K562 (cell line): ENCODE data around the gene HRH1. TPM values are rescaled to one million over a fixed set of nuclear protein-coding genes. Genes with fewer than 3 reads are reported as not detected.

ENCODE experiments used
- ATAC-seq: fragments of 200-7000 bp; cut with Tn5 transposase; 3 replicates; pipeline ENCODE4 v1.9.1; 2020; ENCODE audit warnings: moderate library complexity
- BruUV-seq: library from RNA; stranded (reverse); fragments of 400-500 nt; replicated peaks from 2 replicates; lab custom pipeline; 2021; lab: Mats Ljungman, UMichigan
- CTCF ChIA-PET: fragments of 300-600 bp; formaldehyde crosslinking; extraction: SDS; loops from one replicate; lab custom pipeline; 2021; ENCODE audit warnings: low intra/inter-chr PET ratio; lab: Yijun Ruan, JAX
- POLR2A ChIA-PET: fragments of 300-600, 350-650 bp; sonication (Branson Sonifier 250); formaldehyde crosslinking; extraction: SDS; loops from one replicate; lab custom pipeline; 2021; ENCODE audit warnings: antibody characterized with exemption, inconsistent platforms; lab: Yijun Ruan, JAX
- DNase-seq, 4 experiments: peaks; one replicate each; pipeline versions ENCODE4 v3.0.0 to v3.0.0-alpha.2; 2011 to 2018; ENCODE audit warnings: low spot score in 3 of 4, mixed read lengths in 3 of 4; ENCODE audit errors: extremely low read depth in 1 of 4
- FAIRE-seq: peaks from 2 replicates; lab custom pipeline; 2011; peaks lifted over from hg19 to GRCh38; lab: Jason Lieb, UNC
- H2AFZ ChIP-seq: 2 replicates; pipeline ENCODE4 v1.6.0; 2011; ENCODE audit warnings: low read depth, low read length, control low read depth, inconsistent platforms
- H3K27ac ChIP-seq: fragments of 200-600 bp; 3 replicates; pipeline ENCODE4 v1.8.0; 2011; ENCODE audit warnings: low read depth, mild to moderate bottlenecking, control low read depth, inconsistent platforms, low read length, moderate library complexity, mixed read lengths; ENCODE audit errors: extremely low read depth
- H3K27me3 ChIP-seq, 2 experiments: fragments of 300-600 bp in 1 of 2; 2 replicates in 1 of 2; 3 replicates in 1 of 2; pipeline versions ENCODE4 v1.6.0 to v1.8.0; 2011; ENCODE audit warnings: inconsistent platforms in 2 of 2, low read length in 2 of 2, mild to moderate bottlenecking in 1 of 2, mixed read lengths in 1 of 2, moderate library complexity in 1 of 2; ENCODE audit not compliant: control insufficient read depth in 2 of 2, insufficient read depth in 2 of 2
- H3K36me3 ChIP-seq: fragments of 300-600 bp; 3 replicates; pipeline ENCODE4 v1.8.0; 2011; ENCODE audit warnings: mild to moderate bottlenecking, low read length, inconsistent platforms; ENCODE audit not compliant: control insufficient read depth, insufficient read depth
- H3K4me1 ChIP-seq, 2 experiments: fragments of 200-600 bp in 1 of 2; replicated peaks in 1 of 2; 2 replicates in 1 of 2; 3 replicates in 1 of 2; pipeline versions ENCODE4 v1.5.1 to v1.8.0; 2011; ENCODE audit warnings: inconsistent platforms in 2 of 2, low read length in 2 of 2, mild to moderate bottlenecking in 1 of 2, mixed read lengths in 1 of 2, moderate library complexity in 1 of 2; ENCODE audit not compliant: control insufficient read depth in 2 of 2, insufficient read depth in 2 of 2
- H3K4me2 ChIP-seq: 2 replicates; pipeline ENCODE4 v1.6.1; 2011; ENCODE audit warnings: low read length, control low read depth, inconsistent platforms, mixed read lengths; ENCODE audit not compliant: insufficient read depth
- H3K4me3 ChIP-seq: fragments of 200-600 bp; sonication (generic), shearing (Covaris generic); 2 replicates; pipeline ENCODE4 v1.5.1; 2016; ENCODE audit warnings: control low read depth, inconsistent platforms
- H3K79me2 ChIP-seq: fragments of 200-600 bp; 3 replicates; pipeline ENCODE4 v1.8.0; 2011; ENCODE audit warnings: low read length, inconsistent platforms; ENCODE audit not compliant: control insufficient read depth, insufficient read depth
- H3K9ac ChIP-seq, 2 experiments: 2 replicates each; pipeline versions ENCODE4 v1.6.0 to v1.6.1; 2011; ENCODE audit warnings: low read depth in 2 of 2, low read length in 2 of 2, control low read depth in 1 of 2, inconsistent platforms in 1 of 2, mild to moderate bottlenecking in 1 of 2, mixed read lengths in 1 of 2; ENCODE audit not compliant: insufficient read depth in 1 of 2
- H3K9me1 ChIP-seq: one replicate; pipeline ENCODE4 v1.6.0; 2011; ENCODE audit warnings: inconsistent platforms, mild to moderate bottlenecking, low read length, moderate library complexity; ENCODE audit not compliant: control insufficient read depth, insufficient read depth
- H3K9me3 ChIP-seq: replicated peaks from 2 replicates; pipeline ENCODE4 v1.5.1; 2011; ENCODE audit warnings: low read depth, low read length, inconsistent platforms; ENCODE audit not compliant: control insufficient read depth, insufficient read depth
- H4K20me1 ChIP-seq: replicated peaks from 2 replicates; pipeline ENCODE4 v1.6.1; 2011; ENCODE audit warnings: low read length, inconsistent platforms, mixed read lengths; ENCODE audit not compliant: control insufficient read depth, insufficient read depth
- ARID2 ChIP-seq: fragments of 450-650 bp; IDR thresholded peaks from 2 replicates; pipeline ENCODE4 v1.6.1; 2017; ENCODE audit warnings: antibody characterized with exemption, mild to moderate bottlenecking
- BHLHE40 ChIP-seq: IDR thresholded peaks from 2 replicates; pipeline ENCODE4 v1.6.1; 2011; ENCODE audit warnings: low read length, improper control_type of control experiment
- CBFA2T2 ChIP-seq: fragments of 450-650 bp; conservative IDR thresholded peaks from 2 replicates; pipeline ENCODE4 v1.6.1; 2017; ENCODE audit warnings: mild to moderate bottlenecking
- CBFA2T3 ChIP-seq: fragments of 450-650 bp; IDR thresholded peaks from 2 replicates; pipeline ENCODE4 v1.6.1; 2017
- CHD1 ChIP-seq: fragments of 200-600 bp; sonication (generic); IDR thresholded peaks from one replicate; pipeline ENCODE4 v1.6.1; 2012; ENCODE audit warnings: mild to moderate bottlenecking, moderate library complexity, low read length, inconsistent platforms
- FOXA3 ChIP-seq, 2 experiments: fragments of 450-650 bp in 1 of 2; sonication (generic) in 1 of 2; formaldehyde crosslinking; IDR thresholded peaks in 1 of 2; conservative IDR thresholded peaks in 1 of 2; 2 replicates each; pipeline versions ENCODE4 v1.4.0 to v1.8.0; 2020 to 2022; ENCODE audit warnings: mild to moderate bottlenecking in 2 of 2, missing genetic modification reagents in 1 of 2
- GABPA ChIP-seq: fragments of 200-800 bp; sonication (Bioruptor generic); conservative IDR thresholded peaks from 2 replicates; pipeline ENCODE4 v1.6.1; 2016; ENCODE audit warnings: low read depth, missing genetic modification characterization, missing compliant biosample characterization
- JUNB ChIP-seq: fragments of 450-650 bp; formaldehyde crosslinking; conservative IDR thresholded peaks from 2 replicates; pipeline ENCODE4 v1.4.0; 2020; ENCODE audit warnings: mild to moderate bottlenecking
- NCOA6 ChIP-seq: fragments of 450-650 bp; IDR thresholded peaks from 2 replicates; pipeline ENCODE4 v1.6.1; 2017; ENCODE audit warnings: mild to moderate bottlenecking
- SMC3 ChIP-seq: conservative IDR thresholded peaks from 2 replicates; pipeline ENCODE4 v1.6.1; 2011; ENCODE audit warnings: low read depth, low read length, improper control_type of control experiment; ENCODE audit not compliant: insufficient read depth
- SRSF1 ChIP-seq: fragments of 200-400 bp; formaldehyde crosslinking; IDR thresholded peaks from 2 replicates; pipeline ENCODE4 v1.6.1; 2017; ENCODE audit warnings: mild to moderate bottlenecking, low read depth, low read length, moderate library complexity
- TAL1 ChIP-seq: fragments of 450-650 bp; IDR thresholded peaks from 2 replicates; pipeline ENCODE4 v1.6.1; 2016; ENCODE audit warnings: mild to moderate bottlenecking
- TCF3 ChIP-seq: sonication (generic); formaldehyde crosslinking; IDR thresholded peaks from 2 replicates; pipeline ENCODE4 v1.4.0; 2020; ENCODE audit warnings: mild to moderate bottlenecking, missing genetic modification reagents
- ZNF134 ChIP-seq: fragments of 250-450 bp; sonication (Bioruptor Pico); conservative IDR thresholded peaks from 2 replicates; pipeline ENCODE4 v1.4.0; 2020
- ZNF175 ChIP-seq: fragments of 200-800 bp; sonication (Bioruptor generic); IDR thresholded peaks from 2 replicates; pipeline ENCODE4 v1.6.1; 2016; ENCODE audit warnings: low read depth, mild to moderate bottlenecking, missing genetic modification characterization, missing compliant biosample characterization
- ZNF282 ChIP-seq: sonication (generic); formaldehyde crosslinking; IDR thresholded peaks from 2 replicates; pipeline ENCODE4 v1.8.1; 2023; ENCODE audit warnings: missing genetic modification reagents
- WGBS: fragments of 100-300 bp; shearing (Covaris generic); methylation state at CpG from one replicate; pipeline ENCODE4 v1.1.6; 2016; ENCODE audit warnings: low coverage, mixed read lengths; ENCODE audit not compliant: insufficient coverage; ENCODE audit errors: missing lambda C conversion rate; 5-methylcytosine and 5-hydroxymethylcytosine counted together
- in situ Hi-C: fragments of 300-500 bp; cut with MboI; formaldehyde crosslinking; loops from 4 replicates; pipeline ENCODE4 v1.15.0; 2018; ENCODE audit warnings: inconsistent platforms, mixed read lengths
- intact Hi-C: fragments of 100-400 bp; cut with micrococcal nuclease; formaldehyde crosslinking; loops from 2 replicates; pipeline ENCODE4 v1.14.2; 2022
- polyA plus RNA-seq, 8 experiments: library from polyadenylated mRNA; depleted of rRNA in 4 of 8; stranded (reverse) in 5 of 8; unstranded in 3 of 8; fragments of >200 nt; fragmentation: Nextera tagmentation in 2 of 8; fragmentation: Illumina TruSeq in 1 of 8; extraction: Ambion mirVana in 2 of 8; extraction: Trizol in 1 of 8; gene quantifications; 2 replicates each; pipeline versions ENCODE4 v1.2.1 to v1.2.3, GENCODE V29; 2011 to 2014; ENCODE audit warnings: inconsistent platforms in 1 of 8, missing spikeins in 1 of 8
- total RNA-seq, 7 experiments: library from RNA; depleted of rRNA in 6 of 7; stranded (reverse); fragments of >200 nt in 6 of 7; fragmentation: Illumina TruSeq in 2 of 7; extraction: Trizol in 2 of 7; gene quantifications; 2 replicates each; pipeline versions ENCODE4 v1.2.1 to v1.2.3, GENCODE V29; 2011 to 2021; ENCODE audit warnings: low replicate concordance in 1 of 7
- TF ChIP-seq, protein P1 (sequence below): fragments of 450-650 bp; formaldehyde crosslinking; IDR thresholded peaks from 2 replicates; pipeline ENCODE4 v1.4.0; 2020; ENCODE audit warnings: mild to moderate bottlenecking, mixed read lengths
- TF ChIP-seq, protein P2 (sequence below): fragments of 250-450 bp; sonication (Bioruptor Pico); IDR thresholded peaks from 2 replicates; pipeline ENCODE4 v1.8.0; 2022; ENCODE audit warnings: inconsistent platforms
- TF ChIP-seq, protein P3 (sequence below), 2 experiments: fragments of 450-650 bp in 1 of 2; sonication (generic) in 1 of 2; formaldehyde crosslinking; conservative IDR thresholded peaks; 2 replicates each; pipeline versions ENCODE4 v1.4.0 to v1.8.1; 2020 to 2022; ENCODE audit warnings: mild to moderate bottlenecking in 1 of 2, missing genetic modification reagents in 1 of 2

The HRH1 gene
- total and polyA plus RNA-seq, 9 of the 15 experiments (the other 6 are each of a cell fraction or from before 2014, with no cell fraction given), result 0.03 to 0.15 (median 0.06) TPM; not detected in 1

DNA sequence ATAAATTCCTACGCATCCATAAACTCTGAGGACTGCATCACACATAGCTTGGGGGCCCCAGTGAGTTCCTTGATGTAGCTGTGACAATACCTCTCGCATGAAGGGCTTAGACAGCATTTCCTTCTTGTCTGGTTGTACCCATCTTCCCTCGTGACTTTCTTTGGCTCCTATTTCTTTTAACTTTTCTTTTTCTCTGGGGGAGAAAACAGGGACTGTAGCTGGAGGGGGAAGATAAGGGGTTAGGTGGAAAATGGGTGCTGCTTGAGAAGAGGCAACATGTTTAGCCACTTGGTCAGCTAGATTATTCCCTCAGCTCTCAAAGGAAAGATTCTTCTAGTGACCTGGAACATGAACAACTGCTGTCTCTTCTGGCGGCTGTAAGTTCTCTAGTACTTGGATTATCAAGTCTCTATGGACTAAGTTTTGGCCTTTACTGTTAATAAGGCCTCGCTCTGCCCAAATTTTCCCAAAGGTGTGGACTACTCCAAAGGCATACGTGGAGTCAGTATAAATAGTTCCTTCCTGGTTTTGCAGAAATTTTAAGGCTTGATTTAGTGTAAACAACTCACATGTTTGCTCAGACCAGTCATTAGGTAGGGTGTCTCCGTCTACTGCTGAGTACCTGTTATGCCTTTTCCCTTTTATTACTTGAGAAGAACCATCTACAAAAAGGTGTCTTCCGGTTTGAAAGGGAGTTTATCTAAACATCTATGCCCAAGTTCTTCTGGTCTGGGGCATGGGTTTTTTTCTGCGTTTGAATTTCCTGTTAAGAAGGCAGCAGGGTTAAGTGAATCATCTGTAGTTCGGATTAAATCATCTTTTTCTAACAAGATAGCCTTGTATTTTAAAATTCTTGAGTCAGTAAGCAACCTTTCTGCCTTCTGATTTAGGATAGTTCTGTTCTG, 96.9 kb downstream of the HRH1 start:
- in situ Hi-C loops (no loop called here), intact Hi-C loops (no loop called here)
- no peaks in the 10 kb centered on the region for H3K79me2 ChIP-seq
- H3K9me3 ChIP-seq, result no peaks in the 10 kb centered on the region
- H3K4me3 ChIP-seq, result no peak overlapping the region
- peaks cover 3 to 10% of the 10 kb centered on the region in 2 experiments; a peak in 3 of 5 replicates for H3K27me3 ChIP-seq
- H2AFZ ChIP-seq, result peak overlapping the region; percentile 84
- H3K4me1 ChIP-seq, result peaks cover 0 to 28% of the 10 kb centered on the region in 2 experiments; a peak in 3 of 5 replicates
- no peaks in the 10 kb centered on the region for H3K36me3 ChIP-seq
- DNase-seq (peak in 1 of 4 experiments; percentile 50), ATAC-seq (peak; percentile 36), FAIRE-seq (peak; percentile 66)
- H3K27ac ChIP-seq, result peak overlapping the region; percentile 35; the same call in 1 of the 3 replicates
- H3K4me2 ChIP-seq, result peak overlapping the region; percentile 35; the same call in 1 of the 2 replicates
- 8% methylated on average over 10 of the region's 10 CpGs for whole genome bisulfite sequencing
- ChIA-PET POLR2A (no interaction called here), CTCF (no interaction called here)
- no TSS peak for BruUV-seq
- H3K9ac ChIP-seq, result no peak overlapping the region
- no peaks in the 10 kb centered on the region for H3K9me1 ChIP-seq
- H4K20me1 ChIP-seq, result no peaks in the 10 kb centered on the region
- TF ChIP-seq CBFA2T2, result peak; percentile 24; the same call in 1 of the 2 replicates
- TF ChIP-seq, protein P1, sequence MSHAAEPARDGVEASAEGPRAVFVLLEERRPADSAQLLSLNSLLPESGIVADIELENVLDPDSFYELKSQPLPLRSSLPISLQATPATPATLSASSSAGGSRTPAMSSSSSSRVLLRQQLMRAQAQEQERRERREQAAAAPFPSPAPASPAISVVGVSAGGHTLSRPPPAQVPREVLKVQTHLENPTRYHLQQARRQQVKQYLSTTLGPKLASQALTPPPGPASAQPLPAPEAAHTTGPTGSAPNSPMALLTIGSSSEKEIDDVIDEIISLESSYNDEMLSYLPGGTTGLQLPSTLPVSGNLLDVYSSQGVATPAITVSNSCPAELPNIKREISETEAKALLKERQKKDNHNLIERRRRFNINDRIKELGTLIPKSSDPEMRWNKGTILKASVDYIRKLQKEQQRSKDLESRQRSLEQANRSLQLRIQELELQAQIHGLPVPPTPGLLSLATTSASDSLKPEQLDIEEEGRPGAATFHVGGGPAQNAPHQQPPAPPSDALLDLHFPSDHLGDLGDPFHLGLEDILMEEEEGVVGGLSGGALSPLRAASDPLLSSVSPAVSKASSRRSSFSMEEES (CRISPR knock-in tag), result peak; percentile 57
- no peak for TF ChIP-seq ARID2
- no peak for TF ChIP-seq CHD1
- 0 out of 4 replicates have a peak, but pooled peaks of 1 of the 2 experiments have one; percentile 11 for TF ChIP-seq FOXA3 (CRISPR knock-in tag; conservative IDR thresholded peaks at IDR 0.05 in 1 of 2, IDR thresholded peaks at IDR 0.05 in 1 of 2)
- peak; percentile 58 for TF ChIP-seq TCF3
- no peak for TF ChIP-seq ZNF175 (CRISPR knock-in tag)
- no peak for TF ChIP-seq SRSF1
- TF ChIP-seq ZNF282 (CRISPR knock-in tag), result no peak
- TF ChIP-seq CBFA2T3, result peak; percentile 51
- TF ChIP-seq, protein P2, sequence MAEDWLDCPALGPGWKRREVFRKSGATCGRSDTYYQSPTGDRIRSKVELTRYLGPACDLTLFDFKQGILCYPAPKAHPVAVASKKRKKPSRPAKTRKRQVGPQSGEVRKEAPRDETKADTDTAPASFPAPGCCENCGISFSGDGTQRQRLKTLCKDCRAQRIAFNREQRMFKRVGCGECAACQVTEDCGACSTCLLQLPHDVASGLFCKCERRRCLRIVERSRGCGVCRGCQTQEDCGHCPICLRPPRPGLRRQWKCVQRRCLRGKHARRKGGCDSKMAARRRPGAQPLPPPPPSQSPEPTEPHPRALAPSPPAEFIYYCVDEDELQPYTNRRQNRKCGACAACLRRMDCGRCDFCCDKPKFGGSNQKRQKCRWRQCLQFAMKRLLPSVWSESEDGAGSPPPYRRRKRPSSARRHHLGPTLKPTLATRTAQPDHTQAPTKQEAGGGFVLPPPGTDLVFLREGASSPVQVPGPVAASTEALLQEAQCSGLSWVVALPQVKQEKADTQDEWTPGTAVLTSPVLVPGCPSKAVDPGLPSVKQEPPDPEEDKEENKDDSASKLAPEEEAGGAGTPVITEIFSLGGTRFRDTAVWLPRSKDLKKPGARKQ, result no peak
- no peak for TF ChIP-seq ZNF134 (CRISPR knock-in tag)
- peak; percentile 27; the same call in 1 of the 2 replicates for TF ChIP-seq TAL1
- 0 out of 2 replicates have a peak, but pooled peaks have one; percentile 27 for TF ChIP-seq GABPA (tag)
- no peak for TF ChIP-seq SMC3
- TF ChIP-seq, protein P3, sequence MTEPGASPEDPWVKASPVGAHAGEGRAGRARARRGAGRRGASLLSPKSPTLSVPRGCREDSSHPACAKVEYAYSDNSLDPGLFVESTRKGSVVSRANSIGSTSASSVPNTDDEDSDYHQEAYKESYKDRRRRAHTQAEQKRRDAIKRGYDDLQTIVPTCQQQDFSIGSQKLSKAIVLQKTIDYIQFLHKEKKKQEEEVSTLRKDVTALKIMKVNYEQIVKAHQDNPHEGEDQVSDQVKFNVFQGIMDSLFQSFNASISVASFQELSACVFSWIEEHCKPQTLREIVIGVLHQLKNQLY (CRISPR knock-in tag; conservative IDR thresholded peaks at IDR 0.05), result no peak
- peak; percentile 18; the same call in 1 of the 2 replicates for TF ChIP-seq BHLHE40
- no peak for TF ChIP-seq JUNB (CRISPR knock-in tag)
- TF ChIP-seq NCOA6, result no peak
